Ovary (tissue), 3 donors: ENCODE measurements around the gene BBLN.

ENCODE experiments used
- EP300 ChIP-seq: sonication (generic); formaldehyde crosslinking; IDR thresholded peaks from one replicate; pipeline ENCODE4 v1.6.1; 2017; ENCODE audit warnings: antibody characterized with exemption
- POLR2A ChIP-seq: fragments of 450-650 bp; IDR thresholded peaks from one replicate; pipeline ENCODE4 v1.6.1; 2017; ENCODE audit warnings: antibody characterized with exemption, mild to moderate bottlenecking, moderate library complexity
- TF ChIP-seq, protein P1 (sequence below), 3 donors: fragments of 450-650 bp in 2 of 3; fragments of 200-600 bp in 1 of 3; IDR thresholded peaks; one replicate each; pipeline versions ENCODE4 v1.5.1 to v1.8.0; 2016 to 2022; ENCODE audit warnings: antibody characterized with exemption in 3 of 3, mild to moderate bottlenecking in 1 of 3
- donor health status: DM: no; HTN: no; CAD: no.

DNA sequence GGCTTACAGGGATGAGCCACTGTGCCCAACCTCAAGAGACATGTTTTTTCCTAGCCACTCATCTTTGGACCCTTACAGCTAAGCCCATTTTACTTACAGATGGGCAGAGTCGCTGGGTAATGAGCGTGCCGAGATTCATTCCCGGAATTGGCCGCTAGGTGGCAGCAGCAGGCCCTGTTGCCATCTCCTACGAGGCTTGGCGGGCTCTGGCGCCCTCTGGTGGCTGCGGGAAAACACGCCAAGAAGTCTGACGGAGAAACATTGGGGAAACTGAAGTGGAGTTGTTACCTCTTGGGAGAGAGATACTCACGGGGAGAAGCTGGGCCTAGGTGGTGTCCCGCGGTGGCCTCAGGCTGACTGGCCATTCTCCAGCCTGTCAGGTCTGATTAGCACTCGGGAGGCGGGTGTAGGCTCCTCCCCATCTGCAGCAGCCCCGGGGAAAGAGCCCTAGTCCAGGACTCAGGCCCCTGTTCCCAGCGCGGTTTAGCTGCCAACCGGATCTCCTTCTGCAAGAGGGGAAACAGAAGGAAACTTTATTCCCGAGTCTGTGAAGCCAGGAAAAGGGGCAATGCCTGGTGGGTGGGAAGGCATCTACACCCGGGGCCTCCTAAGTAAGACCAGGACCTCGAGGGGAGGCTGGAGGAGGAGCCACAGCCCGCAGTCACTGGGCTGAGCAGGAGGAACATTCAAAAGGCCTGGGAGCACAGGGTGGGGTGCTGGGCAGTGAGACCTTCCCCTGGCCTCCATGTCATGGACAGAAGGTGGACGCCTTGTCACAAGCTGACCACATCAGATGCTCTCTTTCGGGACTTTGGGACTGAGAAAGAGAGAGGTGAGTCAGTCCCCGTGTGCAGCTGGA lies 42.2 kb upstream of the BBLN start:
- TF ChIP-seq, protein P1, sequence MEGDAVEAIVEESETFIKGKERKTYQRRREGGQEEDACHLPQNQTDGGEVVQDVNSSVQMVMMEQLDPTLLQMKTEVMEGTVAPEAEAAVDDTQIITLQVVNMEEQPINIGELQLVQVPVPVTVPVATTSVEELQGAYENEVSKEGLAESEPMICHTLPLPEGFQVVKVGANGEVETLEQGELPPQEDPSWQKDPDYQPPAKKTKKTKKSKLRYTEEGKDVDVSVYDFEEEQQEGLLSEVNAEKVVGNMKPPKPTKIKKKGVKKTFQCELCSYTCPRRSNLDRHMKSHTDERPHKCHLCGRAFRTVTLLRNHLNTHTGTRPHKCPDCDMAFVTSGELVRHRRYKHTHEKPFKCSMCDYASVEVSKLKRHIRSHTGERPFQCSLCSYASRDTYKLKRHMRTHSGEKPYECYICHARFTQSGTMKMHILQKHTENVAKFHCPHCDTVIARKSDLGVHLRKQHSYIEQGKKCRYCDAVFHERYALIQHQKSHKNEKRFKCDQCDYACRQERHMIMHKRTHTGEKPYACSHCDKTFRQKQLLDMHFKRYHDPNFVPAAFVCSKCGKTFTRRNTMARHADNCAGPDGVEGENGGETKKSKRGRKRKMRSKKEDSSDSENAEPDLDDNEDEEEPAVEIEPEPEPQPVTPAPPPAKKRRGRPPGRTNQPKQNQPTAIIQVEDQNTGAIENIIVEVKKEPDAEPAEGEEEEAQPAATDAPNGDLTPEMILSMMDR (IDR thresholded peaks at IDR 0.05) = peak; percentile 100
- peak; percentile 45 for TF ChIP-seq POLR2A
- TF ChIP-seq EP300 = no peak
